Glutamatergic neuron (in vitro differentiated cells): Measurements from ENCODE around the gene MEFV. TPM values are rescaled to one million over a fixed set of nuclear protein-coding genes. Genes with fewer than 3 reads are reported as not detected.
"Not testable (repeated sequence)": the region's sequence is repeated elsewhere in the genome, so short reads cannot be mapped to it uniquely, and the experiment has no call there.

Experiments
- DNase-seq: peaks from one replicate; pipeline ENCODE4 v3.0.0; 2022
- H3K27ac Mint-ChIP-seq: one replicate; pipeline ENCODE4 v1.8.0; 2020; ENCODE audit warnings: mild to moderate bottlenecking, mixed read lengths, inconsistent platforms; ENCODE audit not compliant: unreplicated experiment
- H3K27me3 Mint-ChIP-seq: one replicate; pipeline ENCODE4 v1.8.0; 2020; ENCODE audit warnings: mild to moderate bottlenecking, moderate library complexity, mixed read lengths, inconsistent platforms; ENCODE audit not compliant: unreplicated experiment
- H3K36me3 Mint-ChIP-seq: one replicate; pipeline ENCODE4 v1.8.0; 2020; ENCODE audit warnings: mild to moderate bottlenecking, mixed read lengths, inconsistent platforms; ENCODE audit not compliant: unreplicated experiment
- H3K4me1 Mint-ChIP-seq: one replicate; pipeline ENCODE4 v1.8.0; 2020; ENCODE audit warnings: mild to moderate bottlenecking, low read depth, mixed read lengths, inconsistent platforms; ENCODE audit not compliant: unreplicated experiment
- H3K4me3 Mint-ChIP-seq: one replicate; pipeline ENCODE4 v1.8.0; 2020; ENCODE audit warnings: mild to moderate bottlenecking, mixed read lengths, inconsistent platforms; ENCODE audit not compliant: unreplicated experiment
- H3K9me3 Mint-ChIP-seq: one replicate; pipeline ENCODE4 v1.8.0; 2020; ENCODE audit warnings: mild to moderate bottlenecking, moderate library complexity, mixed read lengths, inconsistent platforms; ENCODE audit not compliant: unreplicated experiment
- CTCF ChIP-seq: fragments of 200-600 bp; sonication (generic); IDR thresholded peaks from one replicate; pipeline ENCODE4 v1.5.0; 2021; ENCODE audit not compliant: partially characterized antibody, unreplicated experiment
- total RNA-seq: library from RNA; stranded (reverse); fragmentation: NEBNext Ultra II Directional; extraction: Animal tissue kit (Norgen Biotek cat#: 25700); gene quantifications from one replicate; pipeline ENCODE4 v1.2.1, GENCODE V29; 2021; ENCODE audit not compliant: unreplicated experiment

Gene MEFV
- total RNA-seq, 1 donor from 2014 or later, result not detected

- Mint-ChIP-seq H3K4me3 (no peak overlapping the region), H3K4me1 (no peaks in the 10 kb centered on the region), H3K36me3 (no peaks in the 10 kb centered on the region), H3K9me3 (no peaks in the 10 kb centered on the region), H3K27me3 (peaks cover 3% of the 10 kb centered on the region), H3K27ac (no peak overlapping the region)
- TF ChIP-seq CTCF, result no peak
- no peak for DNase-seq
Observed at GRCh38 chr16:3198334-3199072, 57.9 kb downstream of the MEFV start.

- H3K4me3 Mint-ChIP-seq, H3K27ac Mint-ChIP-seq, DNase-seq, H3K36me3 Mint-ChIP-seq, H3K9me3 Mint-ChIP-seq, H3K27me3 Mint-ChIP-seq, H3K4me1 Mint-ChIP-seq: not testable (repeated sequence)
Observed at GRCh38 chr16:3197694-3198333, 58.6 kb downstream of the MEFV start.

- Mint-ChIP-seq H3K36me3 (peaks cover 3% of the 10 kb centered on the region), H3K9me3 (peaks cover 7% of the 10 kb centered on the region)
- no peak for DNase-seq
Observed at GRCh38 chr16:3195975-3196374, 60.5 kb downstream of the MEFV start.

GRCh38 chr16:3194792-3195191 is 61.6 kb downstream of the MEFV start:
- TF ChIP-seq CTCF, result no peak
- Mint-ChIP-seq H3K27ac (no peak overlapping the region), H3K4me1 (peaks cover 3% of the 10 kb centered on the region), H3K36me3 (peaks cover 5% of the 10 kb centered on the region), H3K9me3 (peaks cover 10% of the 10 kb centered on the region), H3K27me3 (peaks cover 16% of the 10 kb centered on the region), H3K4me3 (no peak overlapping the region)
- no peak for DNase-seq

More at GRCh38 chr16:3195975-3196374, 60.5 kb downstream of the MEFV start:
- Mint-ChIP-seq H3K27ac (no peak overlapping the region), H3K4me3 (no peak overlapping the region), H3K4me1 (peaks cover under 1% of the 10 kb centered on the region), H3K27me3 (peaks cover 9% of the 10 kb centered on the region)
- TF ChIP-seq CTCF, result no peak

- H3K4me3 Mint-ChIP-seq, result no peak overlapping the region
- DNase-seq, result no peak
- no peak overlapping the region for H3K27ac Mint-ChIP-seq
- peaks cover 20% of the 10 kb centered on the region for H3K9me3 Mint-ChIP-seq
- peaks cover 26% of the 10 kb centered on the region for H3K27me3 Mint-ChIP-seq
- peaks cover 5% of the 10 kb centered on the region for H3K36me3 Mint-ChIP-seq
- TF ChIP-seq CTCF, result no peak
- peaks cover 5% of the 10 kb centered on the region for H3K4me1 Mint-ChIP-seq
Observed at GRCh38 chr16:3193221-3194212, 62.9 kb downstream of the MEFV start.
